NCI-H345 treated with DMSO at 0.1 percent for 48 hours (cell line): ENCODE results near the gene SH3GL1.
"Not testable (repeated sequence)": the region's sequence is repeated elsewhere in the genome, so short reads cannot be mapped to it uniquely, and the experiment has no call there.

Source experiments
- DNase-seq: peaks from one replicate; lab custom pipeline; 2025; ENCODE audit not compliant: unreplicated experiment; lab: John Stamatoyannopoulos, UW

The SH3GL1 gene

DNA sequence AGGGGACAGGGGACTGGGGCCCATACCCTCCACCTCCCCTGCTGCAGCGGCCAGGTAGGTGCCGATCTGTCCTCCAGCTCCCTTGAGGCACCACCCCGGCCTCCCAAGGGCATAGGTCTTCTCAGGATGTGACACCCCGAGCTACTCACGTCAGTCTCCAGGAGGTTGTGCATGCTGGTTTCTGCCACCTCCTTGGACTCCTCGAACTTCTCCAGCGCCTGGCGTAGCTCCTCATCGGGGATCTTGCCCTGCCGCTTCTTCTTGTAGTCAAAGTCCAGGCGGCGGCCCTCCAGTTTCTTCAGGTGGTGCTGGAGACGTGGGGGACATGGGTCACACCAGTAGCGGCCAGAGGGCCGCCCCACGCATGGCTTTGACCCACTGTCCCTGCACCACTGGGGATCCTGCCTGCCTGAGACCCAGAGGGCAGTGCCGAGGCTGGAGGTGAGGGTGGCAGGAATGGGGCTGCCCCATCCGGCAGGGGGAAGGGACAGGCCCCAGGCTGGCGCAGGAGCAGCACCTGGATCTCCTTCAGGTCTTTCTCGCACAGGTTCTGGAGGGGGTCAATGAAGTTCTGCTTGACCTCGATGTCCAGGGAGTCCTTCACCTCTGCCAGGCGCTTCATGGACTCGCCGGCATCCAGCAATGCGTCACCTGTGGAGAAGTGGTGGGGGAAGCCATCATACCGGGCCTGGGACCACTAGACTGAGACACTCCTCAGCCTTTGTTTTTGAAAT, 36.6 kb downstream of the SH3GL1 start:
- DNase-seq = no peak

GRCh38 chr19:4362831-4363545, 37.4 kb downstream of the SH3GL1 start:
- no peak for DNase-seq

- DNase-seq = no peak
These were observed 38.1 kb downstream of the SH3GL1 start for GRCh38 chr19:4362101-4362828.

DNA sequence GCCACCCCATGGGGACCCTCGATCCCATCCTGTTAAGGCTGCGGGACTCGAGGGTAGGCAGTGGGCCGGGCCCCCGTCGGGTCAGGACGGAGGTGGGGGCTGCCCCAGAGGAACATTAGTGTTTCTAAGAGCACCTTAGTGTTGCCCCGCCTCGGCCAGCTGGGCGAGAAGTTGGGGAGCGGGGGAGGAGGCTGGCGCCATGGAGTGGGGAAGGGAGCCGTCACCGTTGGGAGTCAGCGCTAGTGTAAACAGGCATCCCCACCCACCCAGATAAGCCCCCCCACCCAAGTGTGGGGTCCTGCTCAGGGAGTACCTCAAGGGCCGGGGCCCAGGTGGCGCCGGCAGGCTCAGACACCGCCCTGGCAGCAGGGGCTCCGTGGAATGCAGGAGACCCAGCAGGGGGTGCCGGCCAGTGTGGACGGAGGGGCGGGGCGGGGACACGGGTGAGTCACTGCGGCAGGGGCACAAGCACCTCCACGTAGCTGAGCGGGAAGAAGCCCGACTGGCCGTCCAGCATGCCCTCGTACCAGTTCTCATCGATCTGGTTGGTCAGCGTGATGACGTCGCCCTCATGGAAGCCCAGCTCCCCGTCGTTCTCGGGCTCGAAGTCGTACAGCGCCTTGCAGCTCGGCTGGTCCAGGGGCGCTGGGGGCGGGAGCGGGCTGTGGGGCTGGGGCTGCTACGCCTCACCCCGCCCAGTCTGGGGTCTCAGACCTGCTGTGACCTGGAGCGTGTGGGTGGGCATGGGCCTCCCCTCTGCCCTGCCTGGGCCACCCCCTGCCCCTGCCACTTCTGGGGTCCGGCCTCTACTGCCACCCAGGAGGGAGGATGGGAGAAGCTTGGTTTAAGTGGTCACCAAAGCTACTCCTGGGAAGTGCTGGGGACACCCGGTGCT, 38.9 kb downstream of the SH3GL1 start:
- DNase-seq = no peak

- DNase-seq = no peak
These were observed 39.7 kb downstream of the SH3GL1 start for GRCh38 chr19:4360641-4361151.

- DNase-seq = no peak
These were observed 40.2 kb downstream of the SH3GL1 start for GRCh38 chr19:4360081-4360569.

DNA sequence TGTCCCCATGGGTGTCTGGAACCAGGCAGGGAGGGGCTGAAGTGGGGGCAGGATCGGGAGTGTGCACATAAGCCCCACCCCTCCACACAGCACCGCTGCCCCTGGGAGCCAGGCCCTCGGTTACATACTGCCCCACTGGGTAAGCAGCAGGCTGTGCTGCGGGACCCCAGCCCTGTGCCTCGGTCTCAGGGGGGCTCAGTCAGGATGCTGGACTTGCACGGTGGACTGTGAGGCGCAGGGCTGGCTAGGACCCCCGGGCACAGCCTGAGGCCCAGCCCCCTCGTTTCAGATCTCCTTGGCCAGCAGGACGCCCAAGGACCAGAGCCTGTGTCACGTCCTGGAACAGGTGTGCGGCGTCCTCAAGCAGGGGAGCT, 40.7 kb downstream of the SH3GL1 start:
- DNase-seq = no peak

GRCh38 chr19:4358709-4359626, 41.4 kb downstream of the SH3GL1 start:
- DNase-seq = no peak

GRCh38 chr19:4357921-4358326, 42.4 kb downstream of the SH3GL1 start:
- DNase-seq = no peak

- DNase-seq = no peak
These were observed 43.1 kb downstream of the SH3GL1 start for GRCh38 chr19:4357095-4357797.

DNA sequence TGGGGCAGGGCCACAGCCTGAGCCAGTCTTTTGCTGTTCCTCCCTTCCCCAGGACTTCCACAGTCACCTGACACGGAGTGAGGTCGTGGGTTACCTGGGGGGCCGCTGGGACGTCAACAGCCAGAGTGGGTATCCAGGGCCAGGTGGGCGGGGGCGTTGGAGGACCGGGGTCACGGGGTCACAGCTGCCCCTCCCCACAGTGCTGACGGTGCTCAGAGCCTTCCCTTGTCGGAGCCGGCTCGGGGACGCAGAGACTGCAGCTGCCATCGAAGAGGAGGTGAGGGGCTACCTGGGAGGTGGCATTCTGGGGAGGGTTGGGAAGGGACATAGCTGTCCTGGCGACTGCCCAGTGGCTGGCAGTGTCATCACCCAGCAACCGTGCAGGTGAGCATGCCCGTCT, 45.5 kb downstream of the SH3GL1 start:
- no peak for DNase-seq

- DNase-seq = no peak
These were observed 46.1 kb downstream of the SH3GL1 start for GRCh38 chr19:4354282-4354681.

DNA sequence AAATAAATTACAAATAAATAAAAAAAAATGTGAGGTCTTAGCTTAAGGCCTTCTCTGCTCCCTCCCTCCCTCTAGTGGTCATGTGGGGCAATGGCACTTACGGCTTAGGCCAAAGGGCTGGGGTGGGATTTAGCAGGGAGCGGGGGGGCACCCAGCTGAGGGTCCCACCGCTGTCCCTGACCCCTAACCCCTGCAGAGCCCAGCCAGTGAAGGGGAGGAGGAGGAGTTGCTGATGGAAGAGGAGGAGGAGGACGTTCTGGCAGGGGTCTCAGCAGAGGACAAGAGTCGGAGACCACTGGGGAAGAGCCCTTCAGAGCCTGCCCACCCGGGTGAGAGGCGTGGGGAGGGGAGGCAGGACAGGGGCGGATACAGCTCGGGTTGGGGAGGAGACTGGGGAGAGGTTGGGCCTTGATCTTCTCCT, 47.6 kb downstream of the SH3GL1 start:
- DNase-seq = peak; percentile 55

DNA sequence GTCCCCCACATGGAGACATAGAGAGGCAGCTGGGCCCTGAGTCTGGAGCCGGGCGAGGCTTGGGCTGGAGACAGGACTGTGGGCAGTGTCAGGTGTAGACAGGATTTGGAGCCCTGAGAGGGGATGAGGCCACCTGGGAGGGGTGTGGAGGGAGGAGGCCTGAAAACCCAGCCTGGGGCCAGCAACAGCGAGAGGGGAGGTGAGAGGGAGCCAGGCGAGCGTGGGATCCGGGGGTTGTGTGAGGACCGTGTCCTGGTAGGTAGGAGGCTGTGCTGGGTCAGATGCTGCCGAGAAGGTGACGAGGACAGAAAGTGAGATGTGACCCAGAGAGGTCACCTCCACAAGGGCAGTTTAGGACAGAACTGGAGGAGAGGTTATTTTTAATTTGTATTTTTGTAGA, 49.6 kb downstream of the SH3GL1 start:
- DNase-seq = no peak

GRCh38 chr19:4350111-4350510, 50.2 kb downstream of the SH3GL1 start:
- DNase-seq = no peak

- DNase-seq = not testable (repeated sequence)
These were observed 51.1 kb downstream of the SH3GL1 start for GRCh38 chr19:4349225-4349624.

DNA sequence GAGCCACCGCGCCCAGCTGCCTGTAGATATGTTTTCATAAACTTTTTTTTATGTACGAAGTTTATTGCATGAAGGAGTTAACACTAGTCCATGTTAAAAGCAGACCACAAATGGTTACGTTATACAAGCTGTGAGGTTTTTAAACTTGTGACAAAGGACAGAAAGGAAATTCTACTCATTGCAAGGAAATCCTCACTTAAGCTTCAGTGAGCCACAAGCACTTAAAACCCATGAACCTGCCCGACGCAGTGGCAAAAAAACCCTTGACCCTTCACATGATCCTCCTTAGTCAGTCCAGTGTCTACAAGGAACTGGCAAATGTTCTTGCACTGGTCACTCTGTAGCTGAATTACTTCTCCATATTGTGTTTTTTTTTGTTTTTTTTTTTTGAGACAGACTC, 52.8 kb downstream of the SH3GL1 start:
- no peak for DNase-seq

DNA sequence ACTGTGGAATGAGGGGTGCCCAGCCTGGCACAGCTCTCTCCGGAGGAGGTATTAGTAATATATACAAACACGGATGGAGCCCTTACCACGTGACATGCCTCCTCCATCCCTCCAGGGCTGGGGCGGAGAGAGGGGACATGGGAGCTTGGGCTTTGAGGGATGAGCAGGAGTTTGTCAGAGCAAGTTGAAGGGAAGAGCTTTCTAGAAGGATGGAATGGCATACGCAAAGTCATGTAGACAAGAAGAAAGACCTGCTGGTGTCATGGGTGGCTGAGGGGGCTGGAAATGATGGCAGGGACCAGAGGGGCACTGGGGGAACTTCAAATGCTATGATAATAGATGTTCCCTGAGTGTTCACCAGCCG, 54.3 kb downstream of the SH3GL1 start:
- no peak for DNase-seq
